IMR-90 (cell line): ENCODE results near the gene OSM. TPM values are rescaled to one million over a fixed set of nuclear protein-coding genes. Genes with fewer than 3 reads are reported as not detected.
A peak's percentile ranks its signal among the peaks of the same experiment; 100 is the strongest.

ENCODE experiments used
- ATAC-seq: fragments of 200-7000 bp; cut with Tn5 transposase; 2 replicates; pipeline ENCODE4 v1.9.1; 2020; ENCODE audit warnings: low read depth, mild to moderate bottlenecking, moderate library complexity
- BruUV-seq: library from RNA; stranded (reverse); fragments of 400-500 nt; replicated peaks from 2 replicates; lab custom pipeline; 2021; lab: Mats Ljungman, UMichigan
- CTCF ChIA-PET: fragments of 300-600 bp; formaldehyde crosslinking; extraction: SDS; loops from one replicate; lab custom pipeline; 2021; ENCODE audit warnings: antibody characterized with exemption; lab: Yijun Ruan, JAX
- POLR2A ChIA-PET: fragments of 300-600 bp; sonication (Branson Sonifier 250); formaldehyde crosslinking; loops from one replicate; lab custom pipeline; 2022; ENCODE audit warnings: antibody characterized with exemption; ENCODE audit not compliant: unreplicated experiment; lab: Charles Lee
- DNase-seq: peaks from one replicate; pipeline ENCODE4 v3.0.0; 2013
- H2AFZ ChIP-seq: replicated peaks from 2 replicates; pipeline ENCODE3; 2013; ENCODE audit warnings: low read length, mild to moderate bottlenecking; ENCODE audit not compliant: poor library complexity
- H2AK5ac ChIP-seq: 2 replicates; pipeline ENCODE4 v1.6.1; 2013; ENCODE audit warnings: low read depth, low read length, inconsistent platforms
- H2AK9ac ChIP-seq: replicated peaks from 2 replicates; pipeline ENCODE3; 2013; ENCODE audit warnings: mild to moderate bottlenecking, low read depth, low read length, moderate library complexity; ENCODE audit not compliant: poor library complexity
- H2BK120ac ChIP-seq: 2 replicates; pipeline ENCODE4 v1.6.1; 2013; ENCODE audit warnings: low read depth, low read length, inconsistent platforms
- H2BK15ac ChIP-seq: 3 replicates; pipeline ENCODE4 v1.6.1; 2013; ENCODE audit warnings: low read depth, low read length, inconsistent platforms
- H2BK20ac ChIP-seq: 2 replicates; pipeline ENCODE4 v1.6.1; 2013; ENCODE audit warnings: low read depth, mild to moderate bottlenecking, inconsistent platforms, low read length, moderate library complexity
- H2BK5ac ChIP-seq: 2 replicates; pipeline ENCODE4 v1.6.1; 2013; ENCODE audit warnings: mild to moderate bottlenecking, low read depth, low read length, inconsistent platforms; ENCODE audit not compliant: poor library complexity, severe bottlenecking
- H3K14ac ChIP-seq: replicated peaks from 2 replicates; pipeline ENCODE4 v1.6.1; 2013; ENCODE audit warnings: low read depth, low read length, inconsistent platforms
- H3K18ac ChIP-seq: 2 replicates; pipeline ENCODE4 v1.6.1; 2013; ENCODE audit warnings: low read depth, low read length, control low read depth
- H3K23ac ChIP-seq: 2 replicates; pipeline ENCODE4 v1.6.1; 2013; ENCODE audit warnings: low read depth, low read length, inconsistent platforms
- H3K27ac ChIP-seq: 2 replicates; pipeline ENCODE4 v1.5.1; 2013; ENCODE audit warnings: mild to moderate bottlenecking, control low read depth, low read length; ENCODE audit not compliant: insufficient read depth
- H3K27me3 ChIP-seq: 2 replicates; pipeline ENCODE4 v1.6.1; 2013; ENCODE audit warnings: low read length; ENCODE audit not compliant: control insufficient read depth, insufficient read depth
- H3K36me3 ChIP-seq: 2 replicates; pipeline ENCODE4 v1.6.1; 2013; ENCODE audit warnings: low read length, mixed read lengths; ENCODE audit not compliant: control insufficient read depth, insufficient read depth
- H3K4ac ChIP-seq: 2 replicates; pipeline ENCODE4 v1.6.1; 2013; ENCODE audit warnings: low read depth, low read length, inconsistent platforms
- H3K4me1 ChIP-seq: 2 replicates; pipeline ENCODE4 v1.6.1; 2013; ENCODE audit warnings: low read length, mixed read lengths; ENCODE audit not compliant: control insufficient read depth, insufficient read depth
- H3K4me2 ChIP-seq: 2 replicates; pipeline ENCODE4 v1.6.1; 2013; ENCODE audit warnings: low read depth, mild to moderate bottlenecking, control low read depth, low read length, moderate library complexity
- H3K4me3 ChIP-seq: 2 replicates; pipeline ENCODE4 v1.5.1; 2013; ENCODE audit warnings: low read depth, mild to moderate bottlenecking, control low read depth, low read length, moderate library complexity; ENCODE audit not compliant: insufficient read depth
- H3K56ac ChIP-seq: 2 replicates; pipeline ENCODE4 v1.6.1; 2013; ENCODE audit warnings: low read length, inconsistent platforms; ENCODE audit not compliant: insufficient read depth; ENCODE audit errors: extremely low read depth
- H3K79me1 ChIP-seq, 2 experiments: 2 replicates each; pipeline ENCODE4 v1.6.1; 2013; ENCODE audit warnings: low read length in 2 of 2, inconsistent platforms in 1 of 2, low read depth in 1 of 2
- H3K9ac ChIP-seq: 2 replicates; pipeline ENCODE4 v1.6.1; 2013; ENCODE audit warnings: low read depth, low read length, control low read depth
- H3K9me1 ChIP-seq: 2 replicates; pipeline ENCODE4 v1.6.1; 2013; ENCODE audit warnings: low read length, inconsistent platforms; ENCODE audit not compliant: insufficient read depth
- H3K9me3 ChIP-seq: 2 replicates; pipeline ENCODE4 v1.6.1; 2013; ENCODE audit warnings: low read length; ENCODE audit not compliant: control insufficient read depth, insufficient read depth
- H4K20me1 ChIP-seq: 2 replicates; pipeline ENCODE4 v1.6.1; 2013; ENCODE audit warnings: low read length, inconsistent platforms; ENCODE audit not compliant: insufficient read depth
- H4K5ac ChIP-seq: 2 replicates; pipeline ENCODE4 v1.6.1; 2013; ENCODE audit warnings: mild to moderate bottlenecking, low read depth, low read length, control low read depth
- H4K8ac ChIP-seq, 2 experiments: 2 replicates each; pipeline ENCODE4 v1.6.1; 2013; ENCODE audit warnings: low read depth in 2 of 2, low read length in 2 of 2, control low read depth in 1 of 2, inconsistent platforms in 1 of 2
- H4K91ac ChIP-seq: 2 replicates; pipeline ENCODE4 v1.6.1; 2013; ENCODE audit warnings: low read depth, low read length, inconsistent platforms; ENCODE audit not compliant: insufficient read depth
- BHLHE40 ChIP-seq: fragments of 150-350 bp; IDR thresholded peaks from 2 replicates; pipeline ENCODE4 v1.6.1; 2016; ENCODE audit warnings: mild to moderate bottlenecking, low read depth, low read length
- CEBPB ChIP-seq: IDR thresholded peaks from 2 replicates; pipeline ENCODE4 v1.6.1; 2012; ENCODE audit warnings: low read depth, low read length, improper control_type of control experiment
- CHD1 ChIP-seq: IDR thresholded peaks from 2 replicates; pipeline ENCODE4 v1.6.1; 2012; ENCODE audit warnings: low read depth, low read length, improper control_type of control experiment
- FOS ChIP-seq: fragments of 150-350 bp; IDR thresholded peaks from 2 replicates; pipeline ENCODE4 v1.6.1; 2016; ENCODE audit warnings: low read depth, low read length
- MAFK ChIP-seq: IDR thresholded peaks from 2 replicates; pipeline ENCODE4 v1.6.1; 2012; ENCODE audit warnings: low read depth, low read length, improper control_type of control experiment
- MAZ ChIP-seq: IDR thresholded peaks from 2 replicates; pipeline ENCODE4 v1.6.1; 2012; ENCODE audit warnings: low read depth, mild to moderate bottlenecking, low read length, improper control_type of control experiment, moderate library complexity, borderline replicate concordance
- MXI1 ChIP-seq: IDR thresholded peaks from 2 replicates; pipeline ENCODE4 v1.6.1; 2012; ENCODE audit warnings: low read depth, mild to moderate bottlenecking, low read length, moderate library complexity, borderline replicate concordance
- NFE2L2 ChIP-seq: fragments of 150-350 bp; IDR thresholded peaks from 2 replicates; pipeline ENCODE4 v1.6.1; 2016; ENCODE audit warnings: low read depth, mild to moderate bottlenecking, low read length
- POLR2A ChIP-seq: IDR thresholded peaks from 2 replicates; pipeline ENCODE4 v1.6.1; 2012; ENCODE audit warnings: mild to moderate bottlenecking, low read depth, low read length
- RAD21 ChIP-seq: IDR thresholded peaks from 2 replicates; pipeline ENCODE4 v1.6.1; 2012; ENCODE audit warnings: low read length, improper control_type of control experiment
- RCOR1 ChIP-seq: IDR thresholded peaks from 2 replicates; pipeline ENCODE4 v1.6.1; 2012; ENCODE audit warnings: mild to moderate bottlenecking, low read length, improper control_type of control experiment; ENCODE audit not compliant: insufficient replicate concordance
- RFX5 ChIP-seq: IDR thresholded peaks from 2 replicates; pipeline ENCODE4 v1.8.0; 2012; ENCODE audit warnings: low read depth, mild to moderate bottlenecking, low read length, moderate library complexity
- SMC3 ChIP-seq: fragments of 150-350 bp; IDR thresholded peaks from 2 replicates; pipeline ENCODE4 v1.6.1; 2016; ENCODE audit warnings: low read depth, mild to moderate bottlenecking, antibody characterized with exemption, low read length, moderate library complexity
- USF2 ChIP-seq: fragments of 150-350 bp; IDR thresholded peaks from 2 replicates; pipeline ENCODE4 v1.6.1; 2017; ENCODE audit warnings: mild to moderate bottlenecking, antibody characterized with exemption, low read length, low read depth
- WGBS, 2 experiments: methylation state at CpG; one replicate each; pipeline versions ENCODE4 v1.1.5 to v1.1.7; 2013; ENCODE audit warnings: missing lambda C conversion rate in 2 of 2; ENCODE audit not compliant: insufficient read length in 1 of 2; ENCODE audit errors: extremely low coverage in 2 of 2; 5-methylcytosine and 5-hydroxymethylcytosine counted together
- dilution Hi-C: fragments of 300-500 bp; cut with HindIII; formaldehyde crosslinking; loops from one replicate; pipeline ENCODE4 v1.14.3; 2018; ENCODE audit warnings: low sequenced_read_pairs; ENCODE audit not compliant: unreplicated experiment
- in situ Hi-C: fragments of 300-500 bp; cut with MboI; formaldehyde crosslinking; loops from 3 replicates; pipeline ENCODE4 v1.14.3; 2019; ENCODE audit warnings: low sequenced_read_pairs, inconsistent platforms, mixed read lengths
- intact Hi-C: fragments of 100-400 bp; cut with micrococcal nuclease; formaldehyde crosslinking; loops from 2 replicates; pipeline ENCODE4 v1.10.0; 2022
- polyA plus RNA-seq, 3 experiments: library from polyadenylated mRNA; depleted of rRNA; stranded (reverse); fragments of >200 nt; gene quantifications; 2 replicates each; pipeline ENCODE4 v1.2.3, GENCODE V29; 2012; ENCODE audit warnings: low replicate concordance in 1 of 3
- total RNA-seq: library from RNA; depleted of rRNA; stranded (reverse); fragments of >200 nt; gene quantifications from 2 replicates; pipeline ENCODE4 v1.2.3, GENCODE V29; 2012
- TF ChIP-seq, protein P1 (sequence below): fragments of 150-350 bp; IDR thresholded peaks from 2 replicates; pipeline ENCODE4 v1.6.1; 2016; ENCODE audit warnings: low read depth, mild to moderate bottlenecking, low read length, moderate library complexity, borderline replicate concordance

The OSM gene
- total and polyA plus RNA-seq, 2 of the 4 experiments (the other 2 are of a cell fraction) = not detected

DNA sequence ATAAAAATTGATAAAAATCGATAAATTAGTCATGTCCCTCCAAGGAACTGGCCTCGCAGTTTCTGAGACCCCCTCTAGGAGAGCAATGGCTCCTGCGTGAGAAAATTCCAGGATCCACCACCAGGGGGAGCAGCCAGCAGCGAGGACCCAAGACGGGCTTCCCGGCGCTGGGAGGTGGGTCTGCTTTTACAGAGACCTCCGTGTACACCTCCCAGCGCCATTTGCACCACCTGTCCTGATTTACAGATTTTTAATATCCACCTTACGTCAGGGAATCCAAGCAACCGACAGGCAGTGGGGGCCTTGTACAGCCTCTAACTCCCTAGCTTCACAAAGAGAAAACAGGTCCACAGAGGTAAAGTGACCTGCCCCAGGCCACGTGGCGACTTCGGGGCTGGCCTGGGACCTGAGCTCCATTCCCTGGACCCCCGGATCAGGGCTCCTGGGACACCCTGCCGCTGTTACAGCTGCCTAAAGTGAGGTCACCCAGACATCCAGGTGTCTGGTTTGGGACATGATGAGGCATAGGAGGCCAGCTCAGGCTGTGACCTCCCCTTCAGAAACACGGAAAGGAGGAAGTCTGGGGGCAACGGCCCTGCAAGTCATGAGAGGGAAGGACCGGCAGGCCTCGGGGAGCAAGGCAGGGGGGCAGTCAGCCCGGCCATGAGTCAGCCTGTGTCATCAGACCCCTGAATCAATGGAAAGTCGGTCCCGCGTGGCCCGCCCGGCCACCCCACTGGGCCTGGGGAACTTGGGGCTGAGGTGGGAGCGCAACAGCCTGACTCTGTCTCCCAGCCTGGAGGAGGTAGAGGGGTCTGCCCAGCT is 3.5 kb downstream of the OSM start:
- no peaks in the 10 kb centered on the region; the same call in 1 of the 2 replicates for H3K27me3 ChIP-seq
- H3K9me1 ChIP-seq = no peaks in the 10 kb centered on the region; the same call in 1 of the 2 replicates
- H3K27ac ChIP-seq = no peak overlapping the region
- POLR2A ChIA-PET = no interaction called here
- H3K4me3 ChIP-seq = peak overlapping the region; percentile 26; the same call in 1 of the 2 replicates
- WGBS, 2 experiments = 79% methylated on average over 6 of the region's 27 CpGs; no CpG with 5 or more reads in 1 of the 2 experiments
- peak overlapping the region; percentile 45 for H3K4ac ChIP-seq
- peak; percentile 61 for DNase-seq
- no peaks in the 10 kb centered on the region for H3K36me3 ChIP-seq
- in situ Hi-C loops (loop anchor here (5.0 kb wide), 1 partner anchor 156 kb away; no protein-coding TSS in a partner anchor), dilution Hi-C loops (no loop called here), intact Hi-C loops (loop anchor here (1.0 to 2.0 kb wide), 3 partner anchors 25 to 222 kb away; partner anchors contain the start of gene RNF215)
- H3K9ac ChIP-seq = peak overlapping the region; percentile 27; the same call in 1 of the 2 replicates
- H3K9me3 ChIP-seq = no peaks in the 10 kb centered on the region
- peak overlapping the region; percentile 87 for H2AK9ac ChIP-seq
- H3K18ac ChIP-seq = no peak overlapping the region
- CTCF ChIA-PET = interaction anchor here (0.6 to 1.5 kb wide), 5 partner anchors 25 to 149 kb away, joined by 3 to 7 read pairs (median 3); no protein-coding TSS in a partner anchor
- H3K4me2 ChIP-seq = peak overlapping the region; percentile 92
- no peaks in the 10 kb centered on the region for H3K79me1 ChIP-seq
- peak overlapping the region; percentile 75; the same call in 1 of the 2 replicates for H3K23ac ChIP-seq
- H2BK120ac ChIP-seq = peak overlapping the region; percentile 38; the same call in 1 of the 2 replicates
- no peaks in the 10 kb centered on the region for H4K20me1 ChIP-seq
- H3K56ac ChIP-seq = no peak overlapping the region
- ATAC-seq = peak; percentile 87
- H2BK15ac ChIP-seq = no peak overlapping the region; the same call in 2 of the 3 replicates
- peaks cover 6% of the 10 kb centered on the region; the same call in 1 of the 2 replicates for H3K4me1 ChIP-seq
- no peak overlapping the region for H2BK5ac ChIP-seq
- H2BK20ac ChIP-seq = peak overlapping the region; percentile 49; the same call in 1 of the 2 replicates
- H4K91ac ChIP-seq = peak overlapping the region; percentile 54; the same call in 1 of the 2 replicates
- H2AK5ac ChIP-seq = peak overlapping the region; percentile 83
- peak overlapping the region; percentile 15; the same call in 1 of the 2 replicates for H4K5ac ChIP-seq
- H4K8ac ChIP-seq = peak overlapping the region in 1 of 2 experiments; percentile 80; a peak in 2 of 4 replicates
- BruUV-seq = no TSS peak
- peak overlapping the region; percentile 94 for H2AFZ ChIP-seq
- H3K14ac ChIP-seq = peak overlapping the region; percentile 76
- TF ChIP-seq SMC3 = peak; percentile 89
- TF ChIP-seq RAD21 = peak; percentile 72
- no peak for TF ChIP-seq RFX5
- TF ChIP-seq CEBPB = no peak
- no peak for TF ChIP-seq USF2
- TF ChIP-seq FOS = peak; percentile 41; the same call in 1 of the 2 replicates
- TF ChIP-seq MAFK = no peak
- TF ChIP-seq MAZ = 0 out of 2 replicates have a peak, but pooled peaks have one; percentile 32
- TF ChIP-seq, protein P1, sequence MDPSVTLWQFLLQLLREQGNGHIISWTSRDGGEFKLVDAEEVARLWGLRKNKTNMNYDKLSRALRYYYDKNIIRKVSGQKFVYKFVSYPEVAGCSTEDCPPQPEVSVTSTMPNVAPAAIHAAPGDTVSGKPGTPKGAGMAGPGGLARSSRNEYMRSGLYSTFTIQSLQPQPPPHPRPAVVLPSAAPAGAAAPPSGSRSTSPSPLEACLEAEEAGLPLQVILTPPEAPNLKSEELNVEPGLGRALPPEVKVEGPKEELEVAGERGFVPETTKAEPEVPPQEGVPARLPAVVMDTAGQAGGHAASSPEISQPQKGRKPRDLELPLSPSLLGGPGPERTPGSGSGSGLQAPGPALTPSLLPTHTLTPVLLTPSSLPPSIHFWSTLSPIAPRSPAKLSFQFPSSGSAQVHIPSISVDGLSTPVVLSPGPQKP = no peak
- no peak for TF ChIP-seq MXI1
- no peak for TF ChIP-seq NFE2L2
- no peak for TF ChIP-seq POLR2A
- TF ChIP-seq BHLHE40 = no peak
- TF ChIP-seq CHD1 = no peak
- TF ChIP-seq RCOR1 = no peak
